H54 (cell line): Measurements from ENCODE around the gene HLTF.
"Not testable (repeated sequence)": the region's sequence is repeated elsewhere in the genome, so short reads cannot be mapped to it uniquely, and the experiment has no call there.

Experiments
- DNase-seq: peaks from one replicate; pipeline ENCODE4 v3.0.0; 2011; ENCODE audit warnings: low spot score, mixed read lengths; ENCODE audit not compliant: insufficient read length
- FAIRE-seq: peaks from 3 replicates; lab custom pipeline; 2011; peaks lifted over from hg19 to GRCh38; lab: Jason Lieb, UNC
- POLR2A ChIP-seq: IDR thresholded peaks from 2 replicates; pipeline ENCODE4 v1.6.1; 2011; ENCODE audit warnings: low read depth, mild to moderate bottlenecking, low read length

Gene HLTF

GRCh38 chr3:149001727-149002126 is 84.6 kb downstream of the HLTF start:
- FAIRE-seq (no peak), DNase-seq (no peak)
- TF ChIP-seq POLR2A: no peak

- TF ChIP-seq POLR2A: no peak
- DNase-seq (no peak), FAIRE-seq (no peak)
Measured at GRCh38 chr3:149000206-149000745, 86.1 kb downstream of the HLTF start.

DNA sequence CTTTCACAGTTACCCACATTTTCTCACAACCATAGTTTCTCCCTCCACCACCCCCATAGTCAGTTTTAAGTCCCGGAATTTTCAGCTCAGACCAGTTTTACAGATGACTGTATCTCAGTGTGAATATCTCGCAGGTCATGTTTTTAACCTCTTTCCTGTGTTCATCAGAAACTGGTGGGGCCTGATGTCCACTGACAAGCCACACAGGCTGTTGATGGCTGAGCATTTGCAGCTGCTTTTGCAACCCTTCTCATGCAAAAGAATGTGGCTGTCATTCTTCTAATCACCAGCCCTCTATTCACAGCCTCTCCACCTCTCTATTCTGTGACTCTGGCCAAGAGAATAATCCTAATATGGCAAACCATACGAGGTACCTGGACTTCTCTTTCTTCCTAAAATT is 86.5 kb downstream of the HLTF start:
- FAIRE-seq: no peak

DNA sequence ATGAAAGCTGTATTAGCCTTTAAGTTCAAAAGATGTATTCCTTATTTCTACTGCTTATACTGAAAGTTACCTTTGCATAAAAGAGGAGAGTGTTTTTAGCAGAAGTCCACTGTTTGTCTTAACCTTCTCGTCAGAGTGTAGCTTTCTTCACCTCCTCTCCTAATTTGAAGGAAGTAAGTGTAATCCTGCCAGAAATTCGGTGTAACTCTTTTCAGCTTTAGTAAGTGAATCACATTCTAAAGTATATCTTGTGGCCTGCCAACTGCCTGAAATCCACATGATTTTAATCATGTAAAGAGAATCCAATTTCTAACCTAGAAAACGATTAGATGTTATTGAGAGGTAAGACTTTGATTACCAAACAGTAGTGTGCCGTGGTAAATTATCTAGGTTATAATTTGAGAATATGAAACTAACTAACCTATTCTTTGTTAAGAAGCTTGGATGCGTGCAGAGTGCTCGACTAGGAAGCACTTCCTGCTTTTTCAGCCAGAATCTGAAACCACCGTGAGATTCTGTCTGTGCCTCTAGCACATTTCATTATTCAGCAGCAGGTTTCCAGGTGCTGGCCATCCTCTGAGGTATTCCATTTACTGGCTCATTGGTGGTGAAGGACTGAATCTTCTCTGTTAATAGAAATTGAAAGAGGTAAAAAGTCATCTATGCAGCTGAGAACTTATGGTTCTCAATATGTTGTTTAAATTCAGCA is 87.5 kb downstream of the HLTF start:
- DNase-seq: no peak
- FAIRE-seq: no peak
- no peak for TF ChIP-seq POLR2A

More for the DNA sequence above, 86.5 kb downstream of the HLTF start:
- TF ChIP-seq POLR2A: no peak
- no peak for DNase-seq

- DNase-seq (no peak), FAIRE-seq (peak; percentile 58)
- TF ChIP-seq POLR2A: no peak
Measured at GRCh38 chr3:148998297-148998696, 88.0 kb downstream of the HLTF start.

GRCh38 chr3:148997623-148998022 is 88.7 kb downstream of the HLTF start:
- FAIRE-seq: no peak
- no peak for DNase-seq
- no peak for TF ChIP-seq POLR2A

GRCh38 chr3:148992635-148993255 is 93.6 kb downstream of the HLTF start:
- DNase-seq (no peak), FAIRE-seq (no peak)
- no peak for TF ChIP-seq POLR2A

DNA sequence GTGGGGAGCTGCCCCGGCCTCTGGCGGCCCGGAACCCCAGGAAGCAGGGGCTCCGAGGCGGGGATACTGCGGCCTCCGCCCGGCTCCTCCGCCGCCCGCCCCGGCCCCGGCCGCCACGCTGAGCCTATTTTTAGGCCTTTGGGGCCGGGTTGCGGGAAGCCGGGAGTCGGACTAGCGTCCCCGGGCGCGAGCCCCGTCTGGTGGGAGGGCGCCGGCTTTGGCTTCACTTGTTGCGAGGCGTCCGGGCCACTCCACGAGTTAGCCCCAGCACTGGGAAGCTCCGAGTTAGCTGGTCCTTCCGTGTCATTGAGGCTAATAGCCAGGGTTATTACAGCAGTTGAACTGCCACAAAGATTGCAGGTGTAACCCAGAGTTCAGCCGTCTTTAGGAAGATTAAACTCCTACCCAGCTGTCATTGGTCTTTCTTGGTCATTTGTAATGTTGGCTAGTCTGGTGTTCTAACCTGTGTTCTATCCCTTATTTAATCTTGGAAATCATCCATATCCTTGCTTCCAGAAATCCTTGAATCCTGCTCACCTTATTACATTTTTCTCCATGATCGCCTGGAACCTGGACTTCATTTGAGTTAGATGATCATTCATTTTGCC is 94.2 kb downstream of the HLTF start:
- FAIRE-seq: peak; percentile 30
- TF ChIP-seq POLR2A: no peak
- no peak for DNase-seq

DNA sequence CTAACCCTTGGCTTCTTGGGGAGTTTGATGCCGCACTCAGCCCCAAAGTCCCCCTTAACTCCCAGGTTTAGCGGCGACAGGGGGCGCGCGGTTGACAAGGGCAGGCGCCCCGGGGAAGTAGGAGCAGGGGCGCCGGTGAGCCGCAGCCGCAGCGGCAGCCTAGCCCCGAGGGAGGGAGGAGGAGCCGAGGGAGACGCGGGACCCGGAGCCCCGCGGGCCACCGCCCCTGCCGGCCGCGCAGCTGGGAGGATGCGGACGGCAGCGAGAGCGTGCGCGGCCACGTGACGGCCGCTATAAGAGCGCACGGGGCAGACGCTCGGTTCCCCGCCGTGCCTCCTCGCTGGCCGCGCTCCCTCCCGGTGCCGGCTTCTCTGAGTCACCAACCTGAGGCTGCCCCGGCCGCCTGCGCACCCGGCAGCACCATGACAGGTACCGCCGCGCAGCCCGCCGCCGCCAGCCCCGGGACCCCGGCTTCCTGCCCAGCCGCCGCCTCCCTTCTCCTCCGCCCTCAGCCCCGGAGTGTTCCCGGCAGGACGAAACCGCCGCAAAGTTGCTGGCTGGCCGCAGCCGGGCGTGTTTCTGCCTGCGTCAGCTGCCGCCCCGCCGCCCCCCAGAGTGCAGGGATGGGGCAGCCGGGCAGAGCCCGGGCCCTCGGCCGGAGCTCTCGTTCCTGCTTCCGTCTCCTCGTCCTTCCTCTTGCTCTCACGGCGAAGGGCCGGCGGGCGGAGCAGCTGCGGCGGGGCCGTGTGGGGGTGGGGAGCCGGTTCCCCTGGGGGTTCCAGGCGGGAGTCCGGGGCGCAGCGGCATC is 94.9 kb downstream of the HLTF start, which contains the start of gene GYG1:
Gene GYG1, plus strand, starts transcription at position 322 of the 808 bp plus-strand sequence. Its CDS starts 101 bp downstream, at position 423.
- peak; percentile 91 for DNase-seq
- no peak for FAIRE-seq
- TF ChIP-seq POLR2A: peak; percentile 91

DNA sequence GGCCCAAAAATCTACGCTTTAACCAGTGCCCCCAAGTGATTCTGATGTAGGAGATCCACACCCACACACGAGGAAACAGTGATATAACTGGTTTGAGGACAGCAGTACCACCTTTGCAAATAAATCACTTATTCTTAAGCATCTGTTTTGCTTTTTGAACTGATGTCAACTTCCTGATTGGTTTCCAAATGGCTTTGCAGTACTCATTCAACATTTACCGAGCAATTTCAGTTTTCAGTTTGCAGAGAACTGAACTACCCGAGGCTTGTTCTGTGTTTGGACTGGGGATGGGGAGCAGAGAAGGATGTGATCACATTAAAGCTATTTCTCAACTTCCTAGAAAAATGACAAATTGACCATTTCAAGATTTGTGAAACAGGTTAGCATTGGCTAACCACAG is 96.1 kb downstream of the HLTF start:
- FAIRE-seq: no peak
- TF ChIP-seq POLR2A: no peak
- DNase-seq: no peak

DNA sequence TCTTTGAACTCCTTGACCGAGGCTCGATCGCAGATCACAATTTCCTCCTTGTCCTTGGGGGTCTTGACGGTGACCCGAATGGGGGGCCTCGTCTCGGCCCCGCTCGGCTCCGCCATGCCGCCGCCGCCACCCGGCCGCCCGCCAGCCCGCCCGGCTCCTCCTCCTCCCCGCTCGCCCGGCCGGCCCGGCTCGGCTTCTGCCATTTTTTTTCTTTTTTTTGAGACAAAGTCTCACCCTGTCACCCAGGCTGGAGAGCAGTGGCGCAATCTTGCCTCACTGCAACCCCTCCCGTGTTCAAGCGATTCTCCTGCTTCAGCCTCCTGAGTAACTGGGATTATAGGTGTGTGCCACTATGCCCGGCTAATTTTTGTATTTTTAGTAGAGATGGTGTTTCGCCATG is 98.8 kb downstream of the HLTF start:
- not testable (repeated sequence) for FAIRE-seq, DNase-seq

DNA sequence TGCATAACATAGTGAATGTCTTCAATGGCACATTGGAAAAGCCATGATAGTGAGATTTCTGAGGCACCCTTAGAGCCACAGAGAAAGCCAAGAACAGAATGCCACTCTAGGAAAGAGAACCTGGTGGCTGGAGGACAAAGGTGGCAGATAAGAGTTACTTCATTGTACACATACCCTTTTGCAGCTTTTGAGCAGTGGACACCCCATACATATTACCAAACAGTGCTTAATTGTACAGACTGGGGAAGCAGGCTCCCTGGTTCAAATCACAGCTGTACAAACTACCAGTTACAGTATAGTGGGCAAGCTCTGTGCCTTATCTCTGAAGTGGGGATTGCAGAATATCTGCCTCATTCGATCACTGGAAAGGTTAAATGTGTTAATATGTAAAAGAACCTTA is 105.1 kb downstream of the HLTF start:
- TF ChIP-seq POLR2A: no peak
- DNase-seq (no peak), FAIRE-seq (no peak)
